Thymus (tissue), 14 donors: ENCODE data around the gene PFAS. TPM values are rescaled to one million over a fixed set of nuclear protein-coding genes. Genes with fewer than 3 reads are reported as not detected.

Experiments used
- DNase-seq, 9 donors: peaks; one replicate each; pipeline ENCODE4 v3.0.0-alpha.2; 2013; ENCODE audit warnings: low spot score in 9 of 9, low read depth in 6 of 9, missing footprints in 1 of 9
- H3K27ac ChIP-seq, 2 donors: one replicate each; pipeline ENCODE4 v1.5.1; 2013; ENCODE audit warnings: control low read depth in 1 of 2, low read depth in 1 of 2, low read length in 1 of 2, mild to moderate bottlenecking in 1 of 2, moderate library complexity in 1 of 2
- H3K27me3 ChIP-seq, 2 donors: one replicate each; pipeline ENCODE4 v1.5.1; 2013; ENCODE audit warnings: low read length in 1 of 2; ENCODE audit not compliant: control insufficient read depth in 2 of 2, insufficient read depth in 1 of 2
- H3K36me3 ChIP-seq, 2 donors: one replicate each; pipeline ENCODE4 v1.5.1; 2013; ENCODE audit warnings: low read length in 1 of 2, mild to moderate bottlenecking in 1 of 2, moderate library complexity in 1 of 2; ENCODE audit not compliant: control insufficient read depth in 2 of 2, insufficient read depth in 2 of 2
- H3K4me1 ChIP-seq, 2 donors: one replicate each; pipeline ENCODE4 v1.5.1; 2013; ENCODE audit warnings: low read length in 2 of 2; ENCODE audit not compliant: control insufficient read depth in 2 of 2, insufficient read depth in 2 of 2
- H3K4me3 ChIP-seq, 2 donors: one replicate each; pipeline ENCODE4 v1.5.1; 2013; ENCODE audit warnings: low read length in 2 of 2, control low read depth in 1 of 2, mild to moderate bottlenecking in 1 of 2
- H3K9me3 ChIP-seq, 2 donors: one replicate each; pipeline ENCODE4 v1.5.1; 2013; ENCODE audit warnings: low read length in 1 of 2, mild to moderate bottlenecking in 1 of 2; ENCODE audit not compliant: control insufficient read depth in 2 of 2, insufficient read depth in 1 of 2
- WGBS: extraction: QIAGEN DNeasy Blood & Tissue Kit; methylation state at CpG from one replicate; pipeline ENCODE4 v1.1.7; 2013; 5-methylcytosine and 5-hydroxymethylcytosine counted together
- long read RNA-seq, 10 donors: transcript quantifications; one replicate each; lab custom pipeline, GENCODE V29; 2026
- polyA plus RNA-seq: library from polyadenylated mRNA; stranded (reverse); fragments of 200-250 nt; gene quantifications from one replicate; pipeline ENCODE4 v1.2.3, GENCODE V29; 2013
- total RNA-seq: library from RNA; stranded (reverse); fragments of 120-200 nt; gene quantifications from one replicate; pipeline ENCODE4 v1.2.4, GENCODE V29; 2013
- donor health status: healthy.

Gene PFAS, protein sequence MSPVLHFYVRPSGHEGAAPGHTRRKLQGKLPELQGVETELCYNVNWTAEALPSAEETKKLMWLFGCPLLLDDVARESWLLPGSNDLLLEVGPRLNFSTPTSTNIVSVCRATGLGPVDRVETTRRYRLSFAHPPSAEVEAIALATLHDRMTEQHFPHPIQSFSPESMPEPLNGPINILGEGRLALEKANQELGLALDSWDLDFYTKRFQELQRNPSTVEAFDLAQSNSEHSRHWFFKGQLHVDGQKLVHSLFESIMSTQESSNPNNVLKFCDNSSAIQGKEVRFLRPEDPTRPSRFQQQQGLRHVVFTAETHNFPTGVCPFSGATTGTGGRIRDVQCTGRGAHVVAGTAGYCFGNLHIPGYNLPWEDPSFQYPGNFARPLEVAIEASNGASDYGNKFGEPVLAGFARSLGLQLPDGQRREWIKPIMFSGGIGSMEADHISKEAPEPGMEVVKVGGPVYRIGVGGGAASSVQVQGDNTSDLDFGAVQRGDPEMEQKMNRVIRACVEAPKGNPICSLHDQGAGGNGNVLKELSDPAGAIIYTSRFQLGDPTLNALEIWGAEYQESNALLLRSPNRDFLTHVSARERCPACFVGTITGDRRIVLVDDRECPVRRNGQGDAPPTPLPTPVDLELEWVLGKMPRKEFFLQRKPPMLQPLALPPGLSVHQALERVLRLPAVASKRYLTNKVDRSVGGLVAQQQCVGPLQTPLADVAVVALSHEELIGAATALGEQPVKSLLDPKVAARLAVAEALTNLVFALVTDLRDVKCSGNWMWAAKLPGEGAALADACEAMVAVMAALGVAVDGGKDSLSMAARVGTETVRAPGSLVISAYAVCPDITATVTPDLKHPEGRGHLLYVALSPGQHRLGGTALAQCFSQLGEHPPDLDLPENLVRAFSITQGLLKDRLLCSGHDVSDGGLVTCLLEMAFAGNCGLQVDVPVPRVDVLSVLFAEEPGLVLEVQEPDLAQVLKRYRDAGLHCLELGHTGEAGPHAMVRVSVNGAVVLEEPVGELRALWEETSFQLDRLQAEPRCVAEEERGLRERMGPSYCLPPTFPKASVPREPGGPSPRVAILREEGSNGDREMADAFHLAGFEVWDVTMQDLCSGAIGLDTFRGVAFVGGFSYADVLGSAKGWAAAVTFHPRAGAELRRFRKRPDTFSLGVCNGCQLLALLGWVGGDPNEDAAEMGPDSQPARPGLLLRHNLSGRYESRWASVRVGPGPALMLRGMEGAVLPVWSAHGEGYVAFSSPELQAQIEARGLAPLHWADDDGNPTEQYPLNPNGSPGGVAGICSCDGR (N-terminal part only)
- total RNA-seq (19.6 TPM), polyA plus RNA-seq (12.8 TPM)
- long read RNA-seq, donor 1: 0 reads
- long read RNA-seq, donor 2: 0 reads
- long read RNA-seq, donor 3, full-length matches to known transcripts: 1 of 9,334 reads
- long read RNA-seq, donor 3, partial matches to known transcripts: 9,159 of 9,334 reads
- long read RNA-seq, donor 3, other reads (novel, unspliced or antisense): 174 of 9,334 reads
- long read RNA-seq, donor 4: 0 reads
- long read RNA-seq, donor 5: 0 reads
- long read RNA-seq, donor 6, full-length matches to known transcripts: 1 of 1 reads
- long read RNA-seq, donor 6, partial matches to known transcripts: 0 of 1 reads
- long read RNA-seq, donor 6, other reads (novel, unspliced or antisense): 0 of 1 reads
- long read RNA-seq, donor 7: 0 reads
- long read RNA-seq, donor 8, full-length matches to known transcripts: 1 of 1 reads
- long read RNA-seq, donor 8, partial matches to known transcripts: 0 of 1 reads
- long read RNA-seq, donor 8, other reads (novel, unspliced or antisense): 0 of 1 reads
- long read RNA-seq, donor 9: 0 reads
- long read RNA-seq, donor 10, partial matches to known transcripts: 6 of 6 reads
- long read RNA-seq, donor 10, other reads (novel, unspliced or antisense): 0 of 6 reads

DNA sequence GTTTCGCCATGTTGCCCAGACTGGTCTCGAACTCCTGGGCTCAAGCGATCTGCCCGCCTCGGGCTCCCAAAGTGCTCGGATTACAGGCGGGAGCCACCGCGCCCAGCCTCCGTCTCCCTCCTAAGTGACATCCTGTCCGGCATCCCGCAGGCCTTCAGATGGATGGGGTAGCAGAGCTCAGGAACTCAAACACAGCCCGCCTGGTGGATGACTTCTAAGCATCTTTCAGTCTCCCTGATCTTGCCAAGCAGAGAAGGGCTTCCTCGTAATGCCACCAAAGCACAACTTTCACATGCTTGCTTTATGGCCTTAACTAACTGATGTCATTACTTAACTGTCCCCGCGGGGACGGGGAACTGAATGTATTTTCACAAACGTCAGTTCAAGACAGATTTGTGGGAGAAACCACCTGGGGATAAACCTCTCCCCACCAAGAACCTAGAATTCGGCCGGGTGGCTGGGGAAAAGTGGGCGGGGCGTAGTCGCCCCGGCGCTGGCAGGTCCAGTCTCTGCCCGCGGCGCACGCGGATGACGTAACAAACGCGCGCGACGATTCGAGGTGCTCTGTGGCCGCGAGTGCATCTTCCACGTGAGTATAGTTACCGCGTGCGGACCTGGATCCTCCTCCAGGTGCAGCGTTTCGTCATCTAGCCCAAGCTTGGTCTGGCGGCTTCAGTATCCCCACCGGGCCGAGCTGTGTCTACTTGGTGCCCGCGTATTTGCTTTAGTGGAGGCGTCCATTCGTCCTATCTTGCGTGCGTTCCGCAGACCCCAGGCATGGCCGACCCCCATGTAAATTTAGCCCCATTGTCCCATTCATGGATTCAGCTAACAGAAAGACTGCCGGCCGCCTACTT is at the start of gene PFAS:
TSS of gene PFAS (plus strand) at position 539 of the 857 bp plus-strand sequence. CDS start 4,649 bp downstream, outside the sequence.
- H3K36me3 ChIP-seq: peaks cover 7 to 14% of the 10 kb centered on the region in 2 donors
- H3K27me3 ChIP-seq: no peaks in the 10 kb centered on the region
- peak within 1 kb of the TSS; percentile 84 to 97 for H3K4me3 ChIP-seq
- WGBS: under 1% methylated on average over 58 of the region's 58 CpGs
- H3K4me1 ChIP-seq: peaks cover 22 to 42% of the 10 kb centered on the region in 2 donors
- peak within 1 kb of the TSS; percentile 97 to 99 for H3K27ac ChIP-seq
- no peaks in the 10 kb centered on the region for H3K9me3 ChIP-seq
- DNase-seq: peak; percentile 80 to 96 (median 92)

DNA sequence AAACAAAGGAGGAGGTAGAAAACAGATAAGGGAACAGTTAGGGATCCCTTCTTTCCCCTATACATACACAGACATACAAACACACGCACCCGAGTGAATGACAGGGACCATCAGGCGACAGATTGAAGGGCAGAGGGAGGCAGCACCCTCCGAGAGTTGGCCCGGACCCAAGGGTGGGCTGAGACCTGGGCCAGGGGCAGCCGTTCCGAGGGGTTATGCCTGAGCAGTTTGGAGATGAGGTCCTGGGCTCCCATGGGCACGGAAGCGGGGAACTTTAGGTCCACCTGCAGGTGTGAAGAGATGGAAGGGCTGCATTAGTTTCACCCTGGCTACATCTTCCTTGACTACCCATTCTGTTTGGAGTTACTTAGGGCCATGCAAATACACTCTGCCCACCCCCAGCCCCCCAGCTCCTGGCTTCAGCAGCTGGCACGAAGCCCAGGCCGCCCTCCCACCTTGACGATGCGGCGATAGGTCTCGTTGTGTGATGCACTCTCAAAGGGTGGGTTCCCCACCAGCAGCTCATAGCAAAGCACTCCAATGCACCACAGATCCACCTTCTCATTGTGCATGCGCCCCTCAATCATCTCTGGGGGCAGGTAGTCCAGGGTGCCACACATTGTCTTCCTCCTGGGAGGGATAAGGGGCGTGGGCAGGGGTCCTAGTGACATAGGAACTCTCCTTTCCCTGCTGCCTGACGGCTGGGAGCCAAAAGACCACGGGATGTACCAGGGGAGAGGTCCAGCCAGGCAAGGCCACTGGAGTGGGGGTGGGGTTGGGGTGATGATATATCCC is 44.1 kb upstream of the PFAS start:
- Histone ChIP-seq H3K4me1 (peaks cover 3 to 21% of the 10 kb centered on the region in 2 donors), H3K4me3 (no peak overlapping the region), H3K27ac (no peak overlapping the region), H3K36me3 (peaks cover 31 to 45% of the 10 kb centered on the region in 2 donors), H3K9me3 (peaks cover 0 to 6% of the 10 kb centered on the region in 2 donors), H3K27me3 (no peaks in the 10 kb centered on the region)
- no peak for DNase-seq
- 92% methylated on average over 19 of the region's 19 CpGs for WGBS

DNA sequence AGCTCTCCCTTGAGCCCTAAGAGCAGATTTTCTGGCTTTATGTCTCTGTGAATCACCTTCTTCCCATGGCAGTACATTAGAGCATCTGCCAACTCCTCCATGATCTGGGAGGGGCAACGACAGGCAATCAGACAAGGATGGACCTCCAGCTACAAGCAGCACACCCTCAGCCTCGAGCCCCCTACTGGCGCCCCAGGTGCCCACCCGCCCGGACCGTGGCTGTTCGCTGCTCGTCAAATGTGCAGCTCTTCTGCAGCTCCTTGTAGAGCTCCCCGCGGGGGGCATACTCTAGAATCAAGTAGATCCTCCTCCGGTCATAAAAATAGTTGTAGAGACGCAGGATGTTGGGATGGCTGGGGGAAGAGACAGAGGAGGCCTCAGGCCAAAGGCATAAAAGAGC is 42.6 kb upstream of the PFAS start:
- H3K36me3 ChIP-seq: peaks cover 31 to 45% of the 10 kb centered on the region in 2 donors
- WGBS: 98% methylated on average over 12 of the region's 12 CpGs
- H3K9me3 ChIP-seq: no peaks in the 10 kb centered on the region
- no peak for DNase-seq
- H3K4me3 ChIP-seq: no peak overlapping the region
- no peaks in the 10 kb centered on the region for H3K27me3 ChIP-seq
- H3K4me1 ChIP-seq: peaks cover 4 to 24% of the 10 kb centered on the region in 2 donors
- no peak overlapping the region for H3K27ac ChIP-seq

DNA sequence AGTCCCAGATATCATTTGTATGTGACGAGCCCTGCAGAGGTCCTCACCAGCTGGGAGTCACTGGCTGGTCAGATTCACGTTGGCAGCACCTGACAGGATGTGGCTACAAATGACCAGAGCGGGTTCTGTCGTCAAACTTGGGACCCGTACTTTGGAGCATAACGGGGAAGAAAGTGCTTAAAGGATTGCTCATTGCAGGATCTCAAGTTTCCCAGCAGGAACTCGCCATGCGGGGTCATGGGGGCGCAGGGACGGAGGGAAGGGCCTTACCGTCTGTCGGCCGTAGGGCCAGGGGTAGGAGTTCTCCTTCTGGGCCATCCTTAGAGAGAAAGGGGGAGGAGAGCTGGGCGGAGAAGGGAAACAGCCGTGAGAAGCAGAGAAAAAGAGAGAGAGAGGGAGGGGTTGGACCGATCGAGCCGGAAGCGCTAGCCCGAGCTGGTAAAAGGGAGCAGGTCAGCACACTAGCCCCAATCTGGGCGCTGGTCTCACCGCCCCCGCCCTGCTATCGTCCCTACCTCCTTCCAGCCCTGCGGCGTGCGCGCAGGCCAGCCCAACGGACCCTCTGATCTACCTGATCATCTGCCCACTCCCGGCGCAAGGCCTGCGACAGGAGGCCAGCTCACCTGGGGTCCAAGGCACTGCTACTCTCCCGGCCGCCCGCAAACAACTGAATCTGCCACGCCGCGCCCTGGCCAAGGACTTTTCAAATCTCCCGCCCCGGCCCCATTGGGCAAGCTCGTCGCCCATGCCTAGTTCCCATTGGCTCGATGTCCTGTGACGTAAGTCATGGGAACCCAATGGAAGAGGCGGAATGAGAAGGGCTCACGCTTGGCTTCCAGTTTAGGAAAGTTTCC is 39.0 kb upstream of the PFAS start, which contains the start of gene AURKB:
TSS of gene AURKB (minus strand) at position 669 of the 854 bp plus-strand sequence. CDS start at position 318, 351 bp downstream.
- Histone ChIP-seq H3K27me3 (no peaks in the 10 kb centered on the region), H3K27ac (peak within 1 kb of the TSS in 1 of 2 donors; percentile 67), H3K36me3 (peaks cover 20 to 28% of the 10 kb centered on the region in 2 donors), H3K4me3 (peak within 1 kb of the TSS; percentile 61 to 69), H3K4me1 (peaks cover 4 to 24% of the 10 kb centered on the region in 2 donors), H3K9me3 (no peaks in the 10 kb centered on the region)
- peak in 8 of 9 donors; percentile 82 to 98 (median 93) for DNase-seq
- WGBS: 1% methylated on average over 46 of the region's 46 CpGs

DNA sequence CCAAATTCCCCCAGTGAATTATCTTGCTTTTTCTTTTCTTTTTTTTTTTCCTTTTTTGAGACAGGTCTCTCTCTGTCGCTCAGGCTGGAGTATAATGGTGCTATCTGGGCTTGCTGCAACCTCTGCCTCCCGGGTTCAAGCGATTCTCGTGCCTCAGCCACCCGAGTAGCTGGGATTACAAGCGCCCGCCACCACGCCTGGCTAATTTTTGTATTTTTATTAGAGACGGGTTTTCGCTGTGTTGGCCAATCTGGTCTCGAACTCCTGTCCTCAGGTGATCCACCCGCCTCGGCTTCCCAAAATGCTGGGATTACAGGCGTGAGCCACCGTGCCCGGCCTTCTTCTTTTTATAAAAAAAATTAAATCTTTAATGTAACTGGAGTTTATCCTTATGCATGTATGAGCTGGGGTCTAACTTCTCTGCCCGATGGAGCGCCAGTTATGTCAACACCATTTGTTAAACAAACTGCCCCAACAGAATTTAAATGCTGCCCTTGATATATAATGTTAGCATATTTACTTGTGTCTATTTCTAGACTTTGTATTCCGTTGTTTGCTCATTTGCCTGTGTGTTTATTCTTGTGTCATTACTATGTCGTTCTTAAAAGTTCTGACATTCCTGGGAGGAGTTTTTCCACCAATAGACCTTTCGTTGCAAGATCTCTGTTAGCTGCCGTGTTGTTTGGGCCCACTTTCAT is 38.2 kb upstream of the PFAS start:
- Histone ChIP-seq H3K27me3 (no peaks in the 10 kb centered on the region), H3K9me3 (no peaks in the 10 kb centered on the region), H3K4me1 (peaks cover 4 to 24% of the 10 kb centered on the region in 2 donors), H3K4me3 (peak overlapping the region; percentile 61 to 69), H3K36me3 (peaks cover 15 to 21% of the 10 kb centered on the region in 2 donors), H3K27ac (peak overlapping the region in 1 of 2 donors; percentile 61)
- 34% methylated on average over 22 of the region's 22 CpGs for WGBS
- no peak for DNase-seq
